ENCODE results near the gene USP32. TPM values are rescaled to one million over a fixed set of nuclear protein-coding genes. Genes with fewer than 3 reads are reported as not detected.

The USP32 gene
- total and polyA plus RNA-seq, 10 of the 15 experiments (the other 5 are each of a cell fraction or from before 2014, with no cell fraction given): 7.8 to 37.3 (median 25.5) TPM

- no TSS peak for BruUV-seq (replicated peaks)
- no peak for FAIRE-seq
- TF ChIP-seq RB1 (IDR thresholded peaks at IDR 0.05; ENCODE audit: borderline replicate concordance) (no peak), BCLAF1 (IDR thresholded peaks at IDR 0.05) (no peak), IRF4 (IDR thresholded peaks at IDR 0.05; ENCODE audit: low read depth, low read length) (no peak), NFXL1 (IDR thresholded peaks at IDR 0.05; ENCODE audit: borderline replicate concordance) (no peak), NKRF (conservative IDR thresholded peaks at IDR 0.05) (no peak), SREBF1 (IDR thresholded peaks at IDR 0.05; ENCODE audit: low read length) (no peak), TCF7 (IDR thresholded peaks at IDR 0.05; ENCODE audit: borderline replicate concordance) (no peak), EED (IDR thresholded peaks at IDR 0.05; ENCODE audit: low read depth) (no peak), NR2F1 (conservative IDR thresholded peaks at IDR 0.05) (no peak), REST (IDR thresholded peaks at IDR 0.05; ENCODE audit: low read depth, low read length) (no peak), POLR2AphosphoS5 (IDR thresholded peaks at IDR 0.05; ENCODE audit: low read length) (no peak), NFYB (IDR thresholded peaks at IDR 0.05; ENCODE audit: insufficient read depth, low read depth, low read length) (no peak), IRF5 (IDR thresholded peaks at IDR 0.05; ENCODE audit: borderline replicate concordance) (no peak), TARDBP (IDR thresholded peaks at IDR 0.05; ENCODE audit: borderline replicate concordance) (no peak), ZNF24 (IDR thresholded peaks at IDR 0.05) (no peak), DPF2 (IDR thresholded peaks at IDR 0.05) (no peak), ZSCAN29 (IDR thresholded peaks at IDR 0.05) (no peak)
These were observed 234.4 kb downstream of the USP32 start for GRCh38 chr17:60157487-60158040.

More at GRCh38 chr17:60157487-60158040, 234.4 kb downstream of the USP32 start:
- no peak overlapping the region for H2AFZ ChIP-seq (ENCODE audit: control insufficient read depth, low read depth, low read length)
- H4K20me1 ChIP-seq (ENCODE audit: control insufficient read depth, insufficient read depth): no peaks in the 10 kb centered on the region
- SMC1A ChIA-PET (ENCODE audit: uncharacterized antibody, unreplicated experiment): no interaction called here
- RAD21 ChIA-PET (ENCODE audit: unreplicated experiment): no interaction called here
- no peaks in the 10 kb centered on the region for H3K9me3 ChIP-seq (replicated peaks; ENCODE audit: control insufficient read depth, insufficient read depth, low read length)
- POLR2A ChIA-PET: no interaction called here
- H3K4me3 ChIP-seq: no peak overlapping the region
- ATAC-seq: no peak
- peaks cover 5% of the 10 kb centered on the region for H3K4me1 ChIP-seq (ENCODE audit: control insufficient read depth, insufficient read depth, low read length)
- DNase-seq (ENCODE audit: low read depth, low spot score): no peak
- no peaks in the 10 kb centered on the region for H3K27me3 ChIP-seq (replicated peaks in 1 of 2; ENCODE audit: control insufficient read depth in 2 of 2, insufficient read depth in 2 of 2, low read length in 1 of 2)
- 33% methylated on average over 18 of the region's 18 CpGs for WGBS (ENCODE audit: insufficient coverage, insufficient replicate concordance, low lambda C conversion rate, missing lambda C conversion rate)
- no peak overlapping the region for H3K27ac ChIP-seq (ENCODE audit: control insufficient read depth, insufficient read depth)
- no peaks in the 10 kb centered on the region for H3K79me2 ChIP-seq (ENCODE audit: control insufficient read depth, insufficient read depth, low read length)
- H3K4me2 ChIP-seq (ENCODE audit: control insufficient read depth, insufficient read depth): no peak overlapping the region
- no peak overlapping the region for H3K9ac ChIP-seq (ENCODE audit: control insufficient read depth, insufficient read depth, low read length)
- intact Hi-C loops (cut with micrococcal nuclease; ENCODE audit: unreplicated experiment) (no loop called here), in situ Hi-C loops (cut with MboI) (no loop called here)
- CTCF ChIA-PET: interaction anchor here (1.1 kb wide), 1 partner anchor 13 kb away, joined by 3 read pairs; no protein-coding TSS in a partner anchor
- H3K36me3 ChIP-seq (ENCODE audit: control insufficient read depth in 2 of 2, insufficient read depth in 2 of 2, low read length in 1 of 2): no peaks in the 10 kb centered on the region

Measured in GM12878 (cell line).